ENCODE measurements around the gene CCDC32.

The CCDC32 gene

DNA sequence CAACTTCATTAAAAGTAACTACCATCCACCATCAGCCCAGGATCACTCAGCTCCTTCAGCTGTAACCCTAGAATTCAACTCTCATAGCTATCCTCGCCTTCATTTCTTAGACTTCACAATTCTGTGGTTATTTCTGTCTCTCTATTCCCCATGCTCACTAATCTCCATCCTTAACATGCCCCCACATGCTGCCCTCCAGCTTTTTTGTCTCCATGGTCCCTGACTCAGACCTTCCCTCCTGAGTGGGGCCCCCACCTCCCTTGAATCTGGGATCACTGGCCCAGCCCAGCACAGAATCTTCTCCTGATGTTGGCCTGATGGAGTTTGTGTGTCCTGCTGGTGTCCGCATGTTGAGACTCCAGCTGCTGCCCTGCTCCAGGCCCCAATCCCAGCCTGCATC, 52.4 kb downstream of the CCDC32 start:
- DNase-seq (ENCODE audit: low read depth) = no peak

DNA sequence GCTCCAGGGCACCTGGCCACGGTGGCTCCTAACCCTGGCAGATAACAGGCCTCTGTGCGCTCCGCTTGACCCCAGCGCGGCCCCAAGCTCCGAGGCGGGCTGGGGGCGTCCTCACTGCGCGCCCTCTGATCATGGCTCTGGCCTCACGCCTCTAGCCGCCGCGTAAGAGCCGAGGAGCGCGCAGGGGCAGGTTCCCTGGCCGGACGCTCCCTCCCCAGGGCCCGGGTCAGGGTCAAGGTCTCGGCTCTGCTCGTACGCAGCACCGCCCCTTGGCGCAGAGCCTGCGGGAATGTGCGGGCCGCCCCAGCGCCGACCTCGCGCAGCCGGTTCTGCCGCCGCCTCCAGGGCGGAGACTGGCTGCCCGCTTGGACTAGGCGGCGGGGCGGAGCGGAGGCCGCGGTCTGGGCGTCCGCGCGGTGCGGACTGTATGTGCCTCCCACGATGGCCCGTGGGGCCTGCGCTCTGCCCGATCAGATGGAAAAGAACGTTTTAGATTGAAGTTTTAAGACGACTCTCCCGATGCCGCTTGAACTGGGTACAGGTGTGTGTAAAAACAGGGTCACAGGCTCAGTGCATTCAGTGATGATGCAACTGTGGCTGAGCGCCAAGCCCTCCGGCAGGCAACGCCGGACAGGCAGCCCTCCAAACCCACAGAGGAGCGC, 53.2 kb downstream of the CCDC32 start:
- DNase-seq (ENCODE audit: low read depth) = no peak

DNA sequence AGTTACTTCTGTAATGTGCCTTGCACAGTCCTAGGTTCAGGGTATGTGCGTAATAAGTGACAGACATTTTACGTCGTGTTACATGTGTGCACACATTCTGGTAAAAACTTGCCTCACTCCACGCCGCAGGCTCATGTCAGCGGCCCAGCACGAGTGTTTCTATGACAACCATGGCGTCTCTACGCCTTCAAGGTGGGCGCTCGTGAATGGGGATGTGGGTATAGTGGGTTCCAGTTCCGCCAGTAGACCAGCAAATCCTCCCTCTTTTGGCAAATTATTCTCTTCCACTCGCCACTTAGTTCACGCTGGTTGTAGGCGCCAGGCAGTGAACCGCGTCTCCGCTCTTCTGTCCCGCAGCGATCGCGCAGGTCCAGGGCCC, 53.8 kb downstream of the CCDC32 start:
- no peak for DNase-seq (ENCODE audit: low read depth)

DNA sequence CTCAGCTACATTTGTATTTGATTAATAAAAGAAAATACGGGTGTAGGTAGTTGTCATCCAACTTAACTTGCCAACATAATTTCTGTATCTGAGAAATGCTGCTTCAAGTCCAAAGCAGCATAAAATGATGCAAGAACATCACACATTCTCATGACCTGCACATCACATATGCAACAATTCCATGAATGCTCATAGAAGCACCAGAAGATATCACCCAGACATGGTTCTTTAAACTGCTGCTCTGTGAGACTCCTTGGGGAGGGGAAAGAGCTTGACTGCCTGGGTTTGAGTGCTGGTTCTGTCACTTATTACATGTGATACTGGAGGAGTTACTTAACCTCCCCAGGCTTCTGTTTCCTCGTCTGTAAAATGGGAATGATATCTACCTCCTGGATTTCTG, 54.6 kb downstream of the CCDC32 start:
- DNase-seq (ENCODE audit: low read depth) = no peak

DNA sequence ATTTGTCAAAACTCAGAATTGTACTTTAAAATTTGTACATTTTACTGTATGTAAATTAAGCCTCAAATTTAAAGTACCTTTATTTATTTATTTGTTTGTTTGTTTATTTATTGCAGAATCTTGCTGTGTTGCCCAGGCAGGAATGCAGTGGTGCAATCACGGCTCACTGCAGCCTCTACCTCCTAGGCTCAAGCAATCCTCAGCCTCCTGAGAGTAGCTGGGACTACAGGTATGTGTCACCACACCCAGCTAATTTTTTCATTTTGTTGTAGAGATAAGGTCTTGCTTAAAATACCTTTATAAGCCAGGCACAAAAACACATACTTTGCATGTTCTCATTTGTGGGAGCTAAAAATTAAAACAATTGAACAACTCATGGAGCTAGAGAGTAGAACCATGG, 56.6 kb downstream of the CCDC32 start:
- no peak for DNase-seq (ENCODE audit: low read depth)

DNA sequence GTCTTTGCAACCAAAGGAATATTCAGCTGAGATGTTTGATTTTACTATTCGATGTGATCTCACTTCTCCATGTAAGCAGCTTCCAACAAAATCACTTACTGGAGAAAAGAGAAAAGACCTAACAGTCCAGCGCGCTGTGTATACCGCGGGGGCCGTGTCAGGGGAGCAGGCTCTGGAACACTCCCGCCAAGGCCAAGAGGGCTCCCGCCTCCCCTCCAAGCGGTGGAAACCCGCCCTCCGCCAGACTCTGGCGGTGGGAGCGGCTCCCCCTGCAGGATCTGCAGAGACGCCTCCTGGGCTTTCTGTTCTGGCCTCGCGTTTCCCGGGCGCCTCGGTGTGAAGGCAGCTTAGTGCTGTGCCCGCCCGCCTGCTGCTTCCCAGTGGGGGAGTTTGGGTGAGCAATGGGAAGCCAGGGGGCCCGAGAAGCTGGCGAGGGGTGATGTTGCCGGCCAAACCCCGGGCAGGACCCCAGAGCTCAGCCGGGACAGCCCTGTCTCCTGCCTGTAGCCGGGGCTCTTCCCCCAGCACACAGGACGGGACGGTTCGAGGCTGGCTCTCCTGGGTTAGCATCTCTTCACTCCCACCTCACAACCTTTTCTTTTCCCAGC, 57.8 kb downstream of the CCDC32 start:
- peak; percentile 51 for DNase-seq (ENCODE audit: low read depth)
